Activated T-helper 1 cell treated with anti-CD3 and anti-CD28 coated beads, Interleukin-2, amount 50 U/mL, for 16 hours (primary cell): ENCODE results near the gene VWA8.
A peak's percentile ranks its signal among the peaks of the same experiment; 100 is the strongest.
"Not testable (repeated sequence)": the region's sequence is repeated elsewhere in the genome, so short reads cannot be mapped to it uniquely, and the experiment has no call there.

ENCODE experiments used
- DNase-seq, 2 donors: peaks; one replicate each; pipeline ENCODE4 v3.0.0-alpha.2; 2020; ENCODE audit warnings: low read depth in 1 of 2, low spot score in 1 of 2

The VWA8 gene

DNA sequence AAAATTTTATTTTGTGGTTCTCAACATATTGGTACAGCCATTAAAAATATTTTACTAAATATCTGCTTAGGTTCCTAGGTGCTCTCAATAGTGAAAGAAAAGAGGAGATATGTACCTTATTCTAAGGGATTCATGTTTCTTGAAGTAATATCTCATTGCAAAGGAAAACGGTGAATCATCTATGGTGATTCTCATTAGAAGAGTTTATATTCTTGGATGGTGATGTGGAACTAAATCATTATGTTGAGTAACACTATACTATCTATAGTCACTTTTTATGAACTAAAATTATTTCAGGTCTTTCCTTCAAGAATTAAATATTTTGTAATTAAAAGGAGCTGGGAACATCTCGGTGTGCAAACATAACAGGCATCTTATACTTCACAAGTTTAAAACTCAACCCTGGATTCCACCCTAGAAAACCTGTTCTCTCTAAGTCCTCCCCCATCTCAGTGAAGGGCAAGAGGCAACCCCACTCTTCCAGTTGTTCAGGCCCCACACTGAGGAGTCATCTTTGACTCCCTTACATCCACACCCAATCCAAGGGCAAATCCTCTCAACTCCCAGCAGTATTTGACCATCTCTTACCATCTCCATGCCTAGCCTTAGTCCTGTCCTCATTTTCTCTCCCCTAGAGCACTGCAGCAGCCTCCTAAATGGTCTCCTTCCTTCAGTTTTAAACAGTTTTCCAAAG, 363.4 kb downstream of the VWA8 start:
- DNase-seq, result no peak

DNA sequence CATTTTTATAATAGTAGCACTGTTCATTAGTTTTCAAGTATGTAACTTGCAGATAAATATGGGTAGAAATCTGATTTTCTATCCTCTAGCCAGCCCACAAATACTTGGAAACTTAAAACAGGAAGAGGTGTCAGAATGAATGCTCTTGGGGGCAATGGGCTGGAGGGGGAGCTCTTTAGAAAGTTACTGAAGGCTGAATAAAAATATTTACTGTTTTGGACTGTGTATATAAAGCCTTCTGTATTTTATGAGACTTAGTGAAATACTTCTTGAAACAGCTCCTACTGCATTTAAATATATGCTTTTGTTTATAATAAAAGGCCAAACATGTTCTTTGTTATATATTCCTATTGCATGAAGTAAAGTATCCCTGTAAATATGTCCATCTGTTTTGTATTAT, 364.7 kb downstream of the VWA8 start:
- DNase-seq, result no peak

- no peak for DNase-seq
Observed at GRCh38 chr13:41595298-41595697, 365.6 kb downstream of the VWA8 start.

DNA sequence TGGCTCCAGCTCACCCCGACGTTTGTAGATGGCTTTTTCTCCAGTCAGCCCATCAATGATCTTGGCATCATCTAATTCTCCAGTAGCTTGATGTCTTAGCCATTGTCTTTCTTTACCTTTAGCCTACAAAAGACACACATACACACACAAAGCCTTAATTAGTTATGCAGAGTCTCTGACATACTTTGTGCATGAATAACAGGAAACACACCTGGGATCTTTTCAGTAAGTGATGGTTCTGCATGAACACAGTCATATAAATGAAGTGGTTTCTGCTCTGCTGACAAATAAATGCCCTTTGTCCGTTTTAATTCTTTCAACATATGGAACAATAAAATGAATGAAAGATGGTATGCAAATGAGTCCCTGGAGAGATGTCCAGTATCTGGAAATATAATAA, 370.3 kb downstream of the VWA8 start:
- no peak for DNase-seq

DNA sequence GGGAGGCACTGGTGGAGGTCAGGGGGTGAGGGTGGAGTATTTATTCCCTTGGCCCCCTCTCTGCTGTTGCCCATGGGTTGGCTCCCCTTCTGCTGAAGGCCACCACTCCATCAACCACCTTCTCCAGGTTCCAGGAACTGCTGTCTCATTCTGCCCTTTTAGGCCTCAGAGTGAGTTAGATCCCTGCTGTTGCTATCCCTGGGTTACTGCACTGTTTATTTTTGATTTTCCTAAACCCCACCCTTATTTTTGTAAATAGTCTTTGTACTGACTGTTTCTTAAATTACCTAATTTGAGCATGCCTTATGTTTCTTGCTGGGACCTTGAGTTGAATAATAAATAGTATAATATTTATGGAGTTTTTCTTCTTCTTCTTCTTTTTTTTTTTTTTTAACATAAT, 370.8 kb downstream of the VWA8 start:
- no peak for DNase-seq

GRCh38 chr13:41589434-41589833, 371.5 kb downstream of the VWA8 start:
- DNase-seq, result no peak

DNA sequence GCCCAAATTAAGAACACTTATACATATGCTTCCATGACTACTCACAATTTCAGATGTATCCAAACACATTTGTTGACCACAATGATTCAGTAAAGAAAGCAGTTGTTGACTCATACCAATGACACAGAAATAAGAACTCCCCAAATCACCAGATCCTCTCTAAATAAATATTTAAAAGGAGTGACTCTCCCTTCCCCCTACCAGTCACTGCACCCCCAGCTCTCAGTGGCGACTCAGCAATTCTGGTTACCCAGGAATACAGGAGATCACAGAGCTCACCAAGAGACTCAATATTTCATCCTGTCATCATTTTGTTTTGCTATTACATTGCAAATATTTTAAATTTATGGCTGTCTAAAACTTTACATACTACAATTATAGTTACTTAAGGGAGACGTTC, 372.0 kb downstream of the VWA8 start:
- DNase-seq, result no peak

GRCh38 chr13:41588448-41588847, 372.5 kb downstream of the VWA8 start:
- DNase-seq, result no peak

GRCh38 chr13:41587490-41587889, 373.4 kb downstream of the VWA8 start:
- peak in 1 of 2 donors; percentile 2 for DNase-seq

DNA sequence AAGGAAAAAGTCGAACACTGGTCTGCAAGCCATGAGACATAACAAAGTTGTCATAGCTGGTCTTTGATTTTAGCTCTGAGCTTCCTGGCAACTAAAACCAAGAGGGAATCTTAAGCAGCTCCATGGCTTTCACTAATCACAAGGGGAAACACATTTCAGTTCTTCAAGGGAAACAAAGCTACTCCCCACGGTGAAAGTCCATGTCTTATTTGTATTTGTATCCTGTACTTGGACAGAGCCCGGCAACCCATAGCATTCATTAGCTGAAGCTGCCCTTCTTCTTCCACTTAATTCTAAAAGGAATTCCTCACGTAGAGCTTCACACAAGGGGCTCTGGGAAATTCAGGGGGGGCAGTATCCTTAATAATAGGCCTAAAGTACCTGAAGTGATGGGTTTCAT, 374.7 kb downstream of the VWA8 start:
- no peak for DNase-seq

GRCh38 chr13:41582027-41582463, 378.9 kb downstream of the VWA8 start:
- DNase-seq, result no peak

GRCh38 chr13:41580345-41580744, 380.6 kb downstream of the VWA8 start:
- DNase-seq, result no peak

DNA sequence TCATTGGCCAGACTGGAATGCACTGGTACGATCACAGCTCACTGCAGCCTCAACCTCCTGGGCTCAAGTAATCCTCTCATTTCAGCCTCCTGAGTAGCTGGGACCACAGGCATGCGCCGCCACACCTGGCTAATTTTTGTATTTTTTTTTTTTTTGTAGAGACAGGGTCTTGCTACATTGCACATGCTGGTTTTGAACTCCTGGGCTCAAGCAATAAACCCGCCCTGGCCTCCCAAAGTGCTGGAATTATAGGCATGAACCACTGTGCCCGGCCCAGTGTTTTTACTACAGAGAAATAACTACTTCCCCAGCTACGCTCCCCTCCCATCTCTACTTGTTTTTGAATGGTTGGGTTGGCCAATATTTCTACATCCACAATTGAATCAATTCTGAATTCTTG, 381.0 kb downstream of the VWA8 start:
- DNase-seq, result no peak

GRCh38 chr13:41579168-41579567, 381.7 kb downstream of the VWA8 start:
- no peak for DNase-seq

- no peak for DNase-seq
Observed at GRCh38 chr13:41578371-41578770, 382.5 kb downstream of the VWA8 start.

DNA sequence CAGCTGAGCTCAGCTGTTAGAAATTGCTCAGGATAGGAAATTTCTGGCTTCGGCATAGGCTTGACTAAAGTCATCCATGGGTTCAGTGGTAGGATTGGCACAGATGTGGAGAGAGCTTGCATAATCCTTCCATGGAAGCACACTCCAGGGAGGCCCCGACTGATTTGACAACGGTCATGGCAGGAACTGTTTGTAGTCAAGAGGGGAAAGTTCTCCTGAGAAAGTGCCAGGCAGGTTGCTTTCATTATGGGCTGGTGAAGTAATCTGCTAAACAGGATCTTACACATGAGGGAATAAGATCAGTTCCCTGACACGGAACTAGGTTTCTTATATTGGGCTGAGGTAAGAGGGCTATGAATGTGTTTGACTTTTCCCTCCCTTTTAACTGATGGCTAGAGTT, 383.5 kb downstream of the VWA8 start:
- no peak for DNase-seq

GRCh38 chr13:41573640-41574039, 387.3 kb downstream of the VWA8 start:
- DNase-seq, result not testable (repeated sequence)

GRCh38 chr13:41571817-41572340, 389.0 kb downstream of the VWA8 start:
- DNase-seq, result not testable (repeated sequence)

GRCh38 chr13:41568972-41569351, 391.9 kb downstream of the VWA8 start:
- DNase-seq, result no peak

DNA sequence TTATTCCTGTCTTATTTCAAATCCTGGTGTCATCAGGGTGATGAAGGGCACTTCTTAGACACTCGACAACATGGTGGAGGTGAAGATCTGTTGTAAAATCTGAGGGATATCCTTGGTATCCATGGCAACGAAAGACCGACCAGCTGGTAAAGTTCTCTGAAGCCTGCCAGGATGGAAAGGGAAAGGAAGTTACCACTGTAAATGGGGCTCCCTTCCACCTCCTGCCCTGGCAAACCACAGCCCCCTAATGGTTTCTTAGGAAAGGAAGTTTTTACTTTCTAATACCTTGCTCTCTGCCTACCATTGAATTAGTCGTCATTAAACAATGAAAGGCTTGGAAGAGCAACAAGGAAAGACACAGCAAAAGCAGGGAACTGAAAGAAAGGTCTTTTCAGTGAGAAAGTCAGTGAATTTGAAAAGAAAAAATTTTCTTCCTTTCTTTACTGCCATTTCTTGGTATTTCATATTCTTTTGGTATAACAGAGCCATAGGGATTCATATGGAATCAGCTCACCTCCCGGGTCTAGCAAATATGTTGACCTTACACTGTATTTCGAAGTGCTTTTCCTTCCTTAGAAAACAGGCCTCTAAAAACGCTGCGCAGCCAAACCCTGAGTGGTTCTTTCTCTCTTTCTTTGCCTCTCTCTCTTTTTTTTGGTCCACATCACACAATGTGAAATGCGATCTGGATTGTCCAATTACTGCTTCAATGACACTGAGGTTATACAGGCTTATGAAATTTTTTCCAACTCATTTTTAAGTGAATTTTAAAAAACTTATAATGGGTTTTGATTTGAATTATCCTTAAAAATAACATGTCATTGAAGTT, 392.6 kb downstream of the VWA8 start:
- DNase-seq, result no peak

DNA sequence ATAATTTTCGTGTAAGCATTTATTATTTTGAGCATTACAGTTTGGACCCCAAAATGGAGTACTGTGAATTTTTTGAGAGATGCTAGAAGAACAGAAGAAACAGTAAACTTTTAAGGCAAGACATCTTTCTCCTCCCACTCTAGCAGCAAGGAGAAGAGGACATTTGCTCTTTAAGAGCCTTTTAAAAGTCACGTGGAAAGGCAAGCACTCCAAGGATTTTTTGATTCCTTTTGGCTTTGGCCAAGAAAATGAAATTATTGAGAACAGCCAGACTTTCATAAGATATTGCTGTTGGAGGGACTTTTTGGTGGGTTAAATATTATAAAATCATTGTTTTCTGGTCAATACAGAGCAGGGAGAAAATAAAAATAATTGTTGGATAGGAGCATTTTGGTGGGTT, 393.5 kb downstream of the VWA8 start:
- DNase-seq, result no peak

DNA sequence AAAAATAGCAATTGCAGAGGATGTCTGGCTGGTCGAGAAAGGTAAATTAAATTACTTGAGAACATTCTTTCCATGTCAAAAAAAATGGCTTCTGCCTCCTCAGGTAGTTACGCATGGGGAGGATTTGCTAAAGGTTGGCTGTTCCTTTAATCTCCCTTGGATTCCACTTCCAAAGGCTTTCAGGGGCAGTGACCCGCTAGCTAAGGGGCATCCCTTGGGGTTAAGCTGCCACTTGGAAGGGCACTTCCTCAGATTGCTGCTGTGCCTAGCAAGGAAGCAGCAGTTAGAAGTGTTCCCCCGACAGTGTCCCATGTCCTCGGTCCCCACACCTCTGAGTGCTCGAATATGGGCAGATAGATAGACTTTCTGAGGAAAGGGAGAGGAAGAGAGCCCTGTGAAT, 395.1 kb downstream of the VWA8 start:
- no peak for DNase-seq
